Activated CD4-positive, alpha-beta T cell treated with anti-CD3 and anti-CD28 coated beads, Interleukin-2, Interleukin-4, amounts not matched to agents 100 ng/mL and 50 ng/mL, durations not matched to agents 16 hours and 8 hours (primary cell): ENCODE results near the gene TMEM35B.
"Not testable (repeated sequence)": the region's sequence is repeated elsewhere in the genome, so short reads cannot be mapped to it uniquely, and the experiment has no call there.

Experiments used
- DNase-seq: peaks from one replicate; pipeline ENCODE4 v3.0.0-alpha.2; 2020; ENCODE audit warnings: low spot score

Gene TMEM35B

GRCh38 chr1:34976384-34977209 lies 8.6 kb downstream of the TMEM35B start:
- no peak for DNase-seq

- no peak for DNase-seq
Measured at GRCh38 chr1:34975771-34976170, 9.4 kb downstream of the TMEM35B start.

- DNase-seq: no peak
Measured at GRCh38 chr1:34975338-34975737, 9.8 kb downstream of the TMEM35B start.

GRCh38 chr1:34974626-34975025 lies 10.5 kb downstream of the TMEM35B start:
- DNase-seq: no peak

GRCh38 chr1:34973326-34973725 lies 11.8 kb downstream of the TMEM35B start:
- DNase-seq: no peak

GRCh38 chr1:34970829-34971228 lies 14.3 kb downstream of the TMEM35B start:
- DNase-seq: no peak

- DNase-seq: no peak
Measured at GRCh38 chr1:34970220-34970735, 14.9 kb downstream of the TMEM35B start.

- DNase-seq: not testable (repeated sequence)
Measured at GRCh38 chr1:34968297-34968696, 16.9 kb downstream of the TMEM35B start.

GRCh38 chr1:34967672-34968071 lies 17.5 kb downstream of the TMEM35B start:
- DNase-seq: not testable (repeated sequence)

GRCh38 chr1:34965597-34965996 lies 19.6 kb downstream of the TMEM35B start:
- no peak for DNase-seq

GRCh38 chr1:34950428-34950827 lies 34.7 kb downstream of the TMEM35B start:
- DNase-seq: no peak

- DNase-seq: not testable (repeated sequence)
Measured at GRCh38 chr1:34948739-34949138, 36.4 kb downstream of the TMEM35B start.

- DNase-seq: not testable (repeated sequence)
Measured at GRCh38 chr1:34947641-34948314, 37.4 kb downstream of the TMEM35B start.

- no peak for DNase-seq
Measured at GRCh38 chr1:34946211-34946610, 38.9 kb downstream of the TMEM35B start.

GRCh38 chr1:34941798-34942197 lies 43.3 kb downstream of the TMEM35B start:
- not testable (repeated sequence) for DNase-seq
